HG02759 (cell line): ENCODE data around the gene IPCEF1.

Source experiments
- ATAC-seq: cut with Tn5 transposase; IDR thresholded peaks from one replicate; pipeline ENCODE4 v1.9.1; 2021; ENCODE audit warnings: mild to moderate bottlenecking, moderate library complexity; ENCODE audit not compliant: unreplicated experiment

The IPCEF1 gene

DNA sequence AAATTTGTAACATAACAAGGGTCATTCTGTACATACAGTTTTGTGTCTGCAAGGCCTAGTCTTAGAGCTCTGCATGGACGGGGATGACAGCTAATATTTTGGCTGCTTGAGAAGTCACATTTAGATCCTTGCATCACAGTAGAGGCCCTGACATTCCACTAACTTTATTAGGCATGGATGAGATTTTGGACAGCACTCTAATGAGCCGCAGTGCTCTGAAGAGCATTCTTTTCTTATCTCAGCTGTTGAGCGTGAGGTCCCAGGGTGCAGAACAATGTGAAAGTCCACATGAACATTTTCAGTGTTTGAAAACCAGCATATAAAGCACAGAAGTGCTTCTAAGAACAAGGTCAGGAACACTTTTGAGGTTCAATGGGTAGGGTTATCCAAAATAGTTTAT is 58.9 kb downstream of the IPCEF1 start:
- no peak for ATAC-seq

GRCh38 chr6:154297210-154297609 is 59.4 kb downstream of the IPCEF1 start:
- ATAC-seq = no peak

- ATAC-seq = no peak
Observed at GRCh38 chr6:154295733-154296132, 60.9 kb downstream of the IPCEF1 start.

DNA sequence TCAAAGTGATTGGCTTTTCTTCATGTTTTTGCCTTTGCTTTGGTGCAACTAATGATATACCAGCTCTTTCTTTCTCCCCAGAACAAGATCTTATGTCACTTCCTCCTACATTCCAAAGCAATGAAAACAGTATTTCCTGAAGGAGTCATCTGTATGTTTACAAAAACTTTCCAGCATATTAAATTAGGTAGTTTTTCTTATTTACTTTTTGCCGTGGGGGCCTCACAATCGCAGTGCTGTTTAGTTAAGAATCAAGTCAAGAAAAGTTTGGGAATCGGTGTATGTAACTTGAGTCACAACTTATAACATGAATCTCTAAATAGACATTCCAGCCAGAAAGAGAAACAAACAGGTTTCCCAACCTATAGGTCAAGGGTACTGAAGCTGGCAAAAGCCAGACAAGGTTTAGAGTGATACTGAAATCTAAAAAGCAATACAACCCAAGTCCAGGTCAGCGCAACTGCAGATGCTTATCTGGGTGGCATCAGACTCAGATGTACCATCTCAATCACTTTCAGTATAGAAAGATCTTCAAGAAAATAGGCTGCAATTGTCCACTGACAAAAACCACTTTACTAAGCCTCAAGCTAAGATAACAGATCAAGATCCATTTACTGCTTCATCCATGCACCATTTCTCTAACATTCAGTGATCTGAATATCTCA is 63.6 kb downstream of the IPCEF1 start:
- ATAC-seq = no peak

- ATAC-seq = no peak
Observed at GRCh38 chr6:154292066-154292465, 64.5 kb downstream of the IPCEF1 start.

DNA sequence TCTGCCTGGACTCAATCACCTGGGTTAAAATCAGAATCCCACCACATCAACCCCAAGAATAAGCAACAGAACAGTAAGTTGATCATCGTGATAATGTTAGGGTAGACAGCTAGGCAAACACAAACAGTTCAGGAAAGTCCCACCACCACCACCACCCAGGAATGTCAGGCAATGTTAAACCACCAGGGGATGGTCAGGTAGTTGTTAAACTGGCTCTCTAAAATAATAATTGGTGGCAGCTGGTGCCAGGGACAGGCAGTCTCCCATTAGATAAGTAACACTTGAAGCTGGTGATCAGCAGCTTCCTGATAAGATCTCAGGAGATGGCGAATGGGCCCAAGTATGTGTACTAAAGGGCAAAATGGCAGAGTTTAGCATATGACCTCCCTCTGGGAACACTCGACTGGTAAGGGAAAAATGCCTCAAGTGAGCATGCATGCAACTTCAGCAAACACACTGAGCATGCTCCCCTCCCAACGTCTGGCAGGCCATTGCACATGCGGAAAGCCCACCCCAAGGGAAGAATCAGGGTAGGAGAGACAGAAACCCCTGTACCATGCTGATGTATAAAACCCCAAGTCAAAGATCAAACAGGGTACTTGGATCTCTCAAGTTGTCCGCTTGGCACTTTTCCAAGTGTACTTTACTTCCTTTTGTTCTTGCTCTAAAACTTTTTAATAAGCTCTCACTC is 66.6 kb downstream of the IPCEF1 start:
- ATAC-seq = no peak

- no peak for ATAC-seq
Observed at GRCh38 chr6:154285826-154286225, 70.8 kb downstream of the IPCEF1 start.

- ATAC-seq = no peak
Observed at GRCh38 chr6:154284313-154284853, 72.2 kb downstream of the IPCEF1 start.

- no peak for ATAC-seq
Observed at GRCh38 chr6:154280521-154280920, 76.1 kb downstream of the IPCEF1 start.

DNA sequence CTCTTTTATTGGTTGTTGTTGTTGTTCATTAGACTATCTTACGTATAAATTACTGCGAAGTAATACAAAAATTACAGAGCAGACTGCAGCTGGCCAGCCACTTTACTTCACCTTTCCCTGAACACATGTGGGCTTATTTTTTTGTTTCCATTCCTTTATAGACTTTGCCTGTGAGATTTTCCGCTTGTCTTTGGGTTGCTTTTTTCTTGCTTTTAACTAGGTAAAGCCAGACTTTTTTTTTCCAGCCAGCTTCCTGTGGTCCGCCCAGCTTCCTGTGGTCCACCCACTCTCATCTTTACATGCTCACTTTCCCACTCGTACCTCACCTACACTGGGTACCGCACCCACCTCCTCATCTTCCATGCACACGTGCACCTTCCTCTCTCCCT is 79.0 kb downstream of the IPCEF1 start:
- peak; percentile 48 for ATAC-seq

DNA sequence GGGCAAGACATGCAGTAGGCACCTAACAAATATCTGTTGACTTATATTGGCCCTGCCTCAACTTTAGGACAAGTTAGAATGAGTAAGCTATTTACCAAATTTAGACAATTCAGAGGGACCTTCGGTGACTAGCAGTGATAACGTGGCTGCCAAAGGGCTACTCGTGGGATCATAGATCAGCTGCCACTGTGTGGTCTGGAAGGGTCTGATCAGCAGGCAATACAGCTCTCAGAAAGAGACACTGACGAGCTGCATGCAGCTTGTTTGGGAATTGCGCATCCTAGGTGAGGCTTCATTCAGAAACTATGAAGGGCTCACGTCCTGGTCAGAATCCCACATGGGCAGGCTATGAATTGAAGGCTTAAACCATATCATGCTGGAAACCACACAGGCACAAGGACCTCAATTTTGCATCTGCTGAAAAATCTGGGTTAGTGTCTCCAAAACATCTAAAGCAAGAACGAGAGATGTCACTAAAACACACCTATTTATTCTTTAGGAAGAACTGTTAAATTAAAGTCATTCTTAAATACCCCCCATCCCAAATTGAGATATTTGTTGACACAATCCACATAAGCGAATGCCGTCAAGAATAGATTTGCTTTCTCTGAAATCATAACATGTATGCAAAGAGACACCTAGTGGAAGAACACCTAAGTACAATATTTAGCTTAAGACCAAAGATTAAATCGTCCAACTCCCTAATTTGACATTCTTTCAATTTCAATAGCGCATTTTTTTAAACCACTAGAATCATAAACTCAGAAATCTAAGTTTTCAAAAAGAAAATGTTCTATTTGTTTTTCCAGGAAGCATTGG is 79.6 kb downstream of the IPCEF1 start:
- peak; percentile 68 for ATAC-seq

DNA sequence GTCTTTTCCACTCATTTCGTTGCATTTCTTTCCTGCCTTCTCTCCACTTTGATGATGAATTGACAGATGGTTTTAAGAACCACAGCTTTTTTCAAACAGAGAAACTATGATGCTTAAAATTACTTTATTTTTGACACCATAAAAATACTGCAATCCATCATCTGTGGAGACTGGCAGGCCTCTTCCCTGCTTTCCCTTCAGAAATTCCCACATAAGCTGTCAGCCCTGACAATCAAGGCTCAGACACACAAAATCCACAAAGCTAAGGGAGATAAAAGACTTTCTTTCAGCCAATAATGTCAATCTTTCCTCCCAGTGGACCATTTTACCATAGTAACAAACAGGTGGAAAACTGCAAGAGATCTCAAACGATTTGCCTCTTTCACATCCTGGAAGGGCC is 82.4 kb downstream of the IPCEF1 start:
- no peak for ATAC-seq

DNA sequence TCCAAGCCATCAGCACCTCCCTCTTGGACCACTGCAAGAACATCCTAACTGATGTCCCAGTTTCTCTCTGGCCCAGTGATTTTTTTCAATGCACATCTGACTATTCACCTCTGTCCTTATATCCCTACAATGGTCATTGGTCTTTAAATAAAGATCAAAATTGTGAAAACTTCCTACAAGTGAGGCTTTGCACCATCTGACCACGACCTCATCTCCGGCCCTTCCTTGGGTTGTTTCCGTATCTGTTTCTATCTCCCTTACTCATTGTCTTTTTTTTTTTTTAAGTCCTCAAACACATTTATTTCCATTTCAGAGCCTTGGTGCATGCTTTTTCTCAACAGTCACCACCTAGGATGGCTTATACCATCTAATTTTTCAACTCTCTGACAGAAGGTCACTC is 88.1 kb downstream of the IPCEF1 start:
- ATAC-seq = peak; percentile 4

- peak; percentile 80 for ATAC-seq
Observed at GRCh38 chr6:154267508-154268106, 89.0 kb downstream of the IPCEF1 start.

DNA sequence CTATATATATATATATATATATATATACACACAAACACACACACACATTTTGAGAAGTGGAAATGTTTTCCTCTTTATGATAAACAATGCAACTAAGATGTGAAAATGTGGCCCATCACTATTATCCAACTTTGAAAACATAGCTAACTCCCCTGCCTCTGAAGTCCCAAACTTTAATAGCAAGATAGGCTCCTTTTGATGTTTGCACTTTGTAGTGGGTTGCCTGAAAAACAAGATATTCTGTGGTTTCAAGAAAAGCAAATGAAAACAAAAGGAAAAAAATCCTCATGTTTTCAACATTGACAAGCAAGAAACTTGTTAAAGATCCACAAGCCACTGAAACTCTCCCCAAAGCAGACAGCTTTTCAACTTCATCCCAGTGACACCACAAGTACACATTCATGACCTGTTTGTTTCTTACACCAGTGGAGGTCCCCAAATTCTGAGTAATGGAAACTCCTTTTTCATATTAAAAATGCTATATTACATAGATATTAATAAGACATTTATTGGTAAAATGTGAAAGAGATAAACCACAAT is 90.0 kb downstream of the IPCEF1 start:
- no peak for ATAC-seq

- ATAC-seq = no peak
Observed at GRCh38 chr6:154261688-154262397, 94.8 kb downstream of the IPCEF1 start.

GRCh38 chr6:154258064-154258757 is 98.4 kb downstream of the IPCEF1 start:
- ATAC-seq = peak; percentile 84

DNA sequence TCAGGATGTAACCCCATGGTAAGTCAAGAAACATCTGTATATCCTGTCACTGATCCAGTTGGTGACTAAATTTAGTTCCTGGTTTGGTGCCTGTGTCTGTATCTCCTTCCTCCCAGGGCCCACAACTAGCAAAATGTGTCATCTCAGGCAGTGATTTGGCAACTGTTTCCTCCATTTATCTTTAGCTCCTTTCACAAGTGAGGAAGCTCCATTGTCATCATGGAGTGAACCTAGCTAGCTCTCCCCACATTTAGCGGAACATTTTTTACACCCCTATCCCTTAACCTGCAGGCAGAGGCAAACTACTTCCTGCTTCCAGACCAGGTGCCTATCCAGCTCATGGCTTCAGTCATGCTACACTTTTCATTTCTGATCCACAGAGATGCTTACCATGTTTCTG is 99.5 kb downstream of the IPCEF1 start:
- ATAC-seq = no peak

DNA sequence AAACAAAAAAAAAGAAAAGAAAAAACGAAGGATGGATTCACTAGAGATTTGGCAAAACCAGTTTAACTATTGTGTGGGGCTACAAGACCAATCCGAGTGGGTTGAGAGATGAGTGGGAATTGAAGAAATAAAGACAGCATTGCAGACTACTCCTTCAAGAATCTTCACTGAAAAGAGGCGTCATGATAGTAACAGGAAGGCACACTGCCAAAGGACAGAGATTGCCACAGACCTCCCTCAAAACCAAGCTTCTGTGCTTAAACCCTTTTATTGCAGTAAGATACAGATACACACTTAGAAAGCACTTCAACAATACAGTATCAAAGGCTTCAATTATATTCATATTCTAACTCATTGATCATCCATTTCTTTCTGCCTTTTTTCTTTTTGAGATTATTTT is 103.9 kb downstream of the IPCEF1 start:
- no peak for ATAC-seq

GRCh38 chr6:154251116-154251515 is 105.5 kb downstream of the IPCEF1 start:
- no peak for ATAC-seq
